Measurements from ENCODE around the gene CNOT9. TPM values are rescaled to one million over a fixed set of nuclear protein-coding genes. Genes with fewer than 3 reads are reported as not detected.

Gene CNOT9
- total and polyA plus RNA-seq, 2 of the 13 experiments (the other 11 are each of a cell fraction or from before 2014, with no cell fraction given): 82.6 to 92.4 TPM

DNA sequence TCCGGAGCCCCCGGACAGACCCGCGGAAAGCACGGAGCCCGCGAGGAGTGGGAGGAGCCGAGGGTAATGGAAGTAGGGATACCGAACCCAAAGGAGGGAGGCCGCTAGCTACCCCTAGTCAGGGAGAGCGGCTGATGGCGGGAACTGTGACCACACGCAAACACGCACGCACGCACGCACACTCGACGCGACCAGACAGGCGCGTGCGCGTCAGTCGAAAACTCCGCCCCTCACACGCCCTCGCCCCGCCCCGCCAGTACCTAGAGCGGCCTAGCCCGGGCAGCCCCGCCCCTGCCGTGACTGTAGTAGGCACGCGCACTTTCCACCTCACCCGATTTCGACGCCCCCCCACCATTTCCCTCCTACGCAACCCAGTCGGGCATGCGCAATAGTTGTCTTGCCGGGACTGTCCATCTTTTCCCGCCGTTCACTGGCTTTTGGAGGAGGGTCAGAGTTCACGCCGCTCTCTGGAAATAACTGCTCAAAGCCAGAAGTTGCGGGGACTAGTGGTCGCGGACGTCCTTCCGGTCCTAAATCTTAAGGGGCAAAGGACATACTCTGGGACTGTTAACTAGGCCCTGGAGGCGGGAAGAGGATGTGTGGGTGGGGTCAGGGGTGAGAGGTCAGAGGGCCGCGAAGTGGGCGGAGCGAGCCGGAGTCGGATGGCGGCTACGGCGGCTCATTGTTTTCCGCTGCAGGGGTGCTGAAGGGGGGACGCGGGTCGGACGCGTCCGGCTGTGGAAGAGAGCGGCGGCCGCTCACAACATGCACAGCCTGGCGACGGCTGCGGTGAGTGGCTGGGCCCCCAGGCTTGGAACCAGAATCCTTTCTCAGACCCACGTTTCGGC is at the start of gene CNOT9, which contains the start of gene USP37 (continued):
- TF ChIP-seq, protein P1, sequence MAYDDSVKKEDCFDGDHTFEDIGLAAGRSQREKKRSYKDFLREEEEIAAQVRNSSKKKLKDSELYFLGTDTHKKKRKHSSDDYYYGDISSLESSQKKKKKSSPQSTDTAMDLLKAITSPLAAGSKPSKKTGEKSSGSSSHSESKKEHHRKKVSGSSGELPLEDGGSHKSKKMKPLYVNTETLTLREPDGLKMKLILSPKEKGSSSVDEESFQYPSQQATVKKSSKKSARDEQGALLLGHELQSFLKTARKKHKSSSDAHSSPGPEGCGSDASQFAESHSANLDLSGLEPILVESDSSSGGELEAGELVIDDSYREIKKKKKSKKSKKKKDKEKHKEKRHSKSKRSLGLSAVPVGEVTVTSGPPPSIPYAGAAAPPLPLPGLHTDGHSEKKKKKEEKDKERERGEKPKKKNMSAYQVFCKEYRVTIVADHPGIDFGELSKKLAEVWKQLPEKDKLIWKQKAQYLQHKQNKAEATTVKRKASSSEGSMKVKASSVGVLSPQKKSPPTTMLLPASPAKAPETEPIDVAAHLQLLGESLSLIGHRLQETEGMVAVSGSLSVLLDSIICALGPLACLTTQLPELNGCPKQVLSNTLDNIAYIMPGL (CRISPR knock-in tag; IDR thresholded peaks at IDR 0.05; ENCODE audit: borderline replicate concordance in 1 of 2, low read depth in 1 of 2): peak; percentile 38 to 87
- TF ChIP-seq ZNF12 (CRISPR knock-in tag; IDR thresholded peaks at IDR 0.05) (no peak; the same call in 1 of the 2 replicates), MZF1 (CRISPR knock-in tag; IDR thresholded peaks at IDR 0.05; ENCODE audit: borderline replicate concordance) (no peak; the same call in 1 of the 2 replicates), SCMH1 (CRISPR knock-in tag; IDR thresholded peaks at IDR 0.05; ENCODE audit: borderline replicate concordance) (no peak), ZNF782 (CRISPR knock-in tag; IDR thresholded peaks at IDR 0.05; ENCODE audit: borderline replicate concordance) (peak; percentile 87), HOXA7 (CRISPR knock-in tag; IDR thresholded peaks at IDR 0.05) (peak; percentile 45; the same call in 1 of the 2 replicates), IRF2 (CRISPR knock-in tag; IDR thresholded peaks at IDR 0.05) (peak; percentile 74), ZNF207 (IDR thresholded peaks at IDR 0.05; ENCODE audit: borderline replicate concordance) (no peak), SIX1 (CRISPR knock-in tag; IDR thresholded peaks at IDR 0.05; ENCODE audit: borderline replicate concordance) (peak; percentile 32; the same call in 1 of the 2 replicates), BHLHE40 (IDR thresholded peaks at IDR 0.05; ENCODE audit: low read length) (peak; percentile 80), ZMYM3 (CRISPR knock-in tag; IDR thresholded peaks at IDR 0.05) (no peak), ZNF549 (CRISPR knock-in tag; IDR thresholded peaks at IDR 0.05) (0 out of 2 replicates have a peak, but pooled peaks have one; percentile 43), ZNF672 (CRISPR knock-in tag; IDR thresholded peaks at IDR 0.05) (peak; percentile 90), IRX3 (CRISPR knock-in tag; IDR thresholded peaks at IDR 0.05; ENCODE audit: borderline replicate concordance, low read depth) (peak; percentile 98), RBM39 (IDR thresholded peaks at IDR 0.05; ENCODE audit: low read depth, low read length, poor library complexity, severe bottlenecking) (peak; percentile 91)
- TF ChIP-seq, protein P2, sequence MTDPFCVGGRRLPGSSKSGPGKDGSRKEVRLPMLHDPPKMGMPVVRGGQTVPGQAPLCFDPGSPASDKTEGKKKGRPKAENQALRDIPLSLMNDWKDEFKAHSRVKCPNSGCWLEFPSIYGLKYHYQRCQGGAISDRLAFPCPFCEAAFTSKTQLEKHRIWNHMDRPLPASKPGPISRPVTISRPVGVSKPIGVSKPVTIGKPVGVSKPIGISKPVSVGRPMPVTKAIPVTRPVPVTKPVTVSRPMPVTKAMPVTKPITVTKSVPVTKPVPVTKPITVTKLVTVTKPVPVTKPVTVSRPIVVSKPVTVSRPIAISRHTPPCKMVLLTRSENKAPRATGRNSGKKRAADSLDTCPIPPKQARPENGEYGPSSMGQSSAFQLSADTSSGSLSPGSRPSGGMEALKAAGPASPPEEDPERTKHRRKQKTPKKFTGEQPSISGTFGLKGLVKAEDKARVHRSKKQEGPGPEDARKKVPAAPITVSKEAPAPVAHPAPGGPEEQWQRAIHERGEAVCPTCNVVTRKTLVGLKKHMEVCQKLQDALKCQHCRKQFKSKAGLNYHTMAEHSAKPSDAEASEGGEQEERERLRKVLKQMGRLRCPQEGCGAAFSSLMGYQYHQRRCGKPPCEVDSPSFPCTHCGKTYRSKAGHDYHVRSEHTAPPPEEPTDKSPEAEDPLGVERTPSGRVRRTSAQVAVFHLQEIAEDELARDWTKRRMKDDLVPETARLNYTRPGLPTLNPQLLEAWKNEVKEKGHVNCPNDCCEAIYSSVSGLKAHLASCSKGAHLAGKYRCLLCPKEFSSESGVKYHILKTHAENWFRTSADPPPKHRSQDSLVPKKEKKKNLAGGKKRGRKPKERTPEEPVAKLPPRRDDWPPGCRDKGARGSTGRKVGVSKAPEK (CRISPR knock-in tag; IDR thresholded peaks at IDR 0.05; ENCODE audit: borderline replicate concordance): no peak
- TF ChIP-seq, protein P3, sequence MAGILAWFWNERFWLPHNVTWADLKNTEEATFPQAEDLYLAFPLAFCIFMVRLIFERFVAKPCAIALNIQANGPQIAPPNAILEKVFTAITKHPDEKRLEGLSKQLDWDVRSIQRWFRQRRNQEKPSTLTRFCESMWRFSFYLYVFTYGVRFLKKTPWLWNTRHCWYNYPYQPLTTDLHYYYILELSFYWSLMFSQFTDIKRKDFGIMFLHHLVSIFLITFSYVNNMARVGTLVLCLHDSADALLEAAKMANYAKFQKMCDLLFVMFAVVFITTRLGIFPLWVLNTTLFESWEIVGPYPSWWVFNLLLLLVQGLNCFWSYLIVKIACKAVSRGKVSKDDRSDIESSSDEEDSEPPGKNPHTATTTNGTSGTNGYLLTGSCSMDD (CRISPR knock-in tag; IDR thresholded peaks at IDR 0.05): no peak; the same call in 1 of the 2 replicates
- TF ChIP-seq, protein P4, sequence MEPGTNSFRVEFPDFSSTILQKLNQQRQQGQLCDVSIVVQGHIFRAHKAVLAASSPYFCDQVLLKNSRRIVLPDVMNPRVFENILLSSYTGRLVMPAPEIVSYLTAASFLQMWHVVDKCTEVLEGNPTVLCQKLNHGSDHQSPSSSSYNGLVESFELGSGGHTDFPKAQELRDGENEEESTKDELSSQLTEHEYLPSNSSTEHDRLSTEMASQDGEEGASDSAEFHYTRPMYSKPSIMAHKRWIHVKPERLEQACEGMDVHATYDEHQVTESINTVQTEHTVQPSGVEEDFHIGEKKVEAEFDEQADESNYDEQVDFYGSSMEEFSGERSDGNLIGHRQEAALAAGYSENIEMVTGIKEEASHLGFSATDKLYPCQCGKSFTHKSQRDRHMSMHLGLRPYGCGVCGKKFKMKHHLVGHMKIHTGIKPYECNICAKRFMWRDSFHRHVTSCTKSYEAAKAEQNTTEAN (CRISPR knock-in tag; conservative IDR thresholded peaks at IDR 0.05): peak; percentile 92
- TF ChIP-seq, protein P5, sequence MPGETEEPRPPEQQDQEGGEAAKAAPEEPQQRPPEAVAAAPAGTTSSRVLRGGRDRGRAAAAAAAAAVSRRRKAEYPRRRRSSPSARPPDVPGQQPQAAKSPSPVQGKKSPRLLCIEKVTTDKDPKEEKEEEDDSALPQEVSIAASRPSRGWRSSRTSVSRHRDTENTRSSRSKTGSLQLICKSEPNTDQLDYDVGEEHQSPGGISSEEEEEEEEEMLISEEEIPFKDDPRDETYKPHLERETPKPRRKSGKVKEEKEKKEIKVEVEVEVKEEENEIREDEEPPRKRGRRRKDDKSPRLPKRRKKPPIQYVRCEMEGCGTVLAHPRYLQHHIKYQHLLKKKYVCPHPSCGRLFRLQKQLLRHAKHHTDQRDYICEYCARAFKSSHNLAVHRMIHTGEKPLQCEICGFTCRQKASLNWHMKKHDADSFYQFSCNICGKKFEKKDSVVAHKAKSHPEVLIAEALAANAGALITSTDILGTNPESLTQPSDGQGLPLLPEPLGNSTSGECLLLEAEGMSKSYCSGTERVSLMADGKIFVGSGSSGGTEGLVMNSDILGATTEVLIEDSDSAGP (CRISPR knock-in tag; IDR thresholded peaks at IDR 0.05; ENCODE audit: borderline replicate concordance): peak; percentile 95

Measured in HepG2 (cell line).